ENCODE measurements around the gene SYNE1.
A peak's percentile ranks its signal among the peaks of the same experiment; 100 is the strongest.

The SYNE1 gene

GRCh38 chr6:152118678-152119077, 518.5 kb downstream of the SYNE1 start:
- DNase-seq: no peak

GRCh38 chr6:152118224-152118623, 518.9 kb downstream of the SYNE1 start:
- no peak for DNase-seq

- no peak for DNase-seq
Observed at GRCh38 chr6:152117156-152118133, 519.7 kb downstream of the SYNE1 start.

GRCh38 chr6:152112491-152113261, 524.5 kb downstream of the SYNE1 start:
- DNase-seq: peak; percentile 41

GRCh38 chr6:152110886-152111820, 526.0 kb downstream of the SYNE1 start:
- no peak for DNase-seq

- DNase-seq: no peak
Observed at GRCh38 chr6:152107973-152108372, 529.2 kb downstream of the SYNE1 start.

GRCh38 chr6:152100183-152100618, 537.0 kb downstream of the SYNE1 start:
- DNase-seq: no peak

- DNase-seq: no peak
Observed at GRCh38 chr6:152099446-152100182, 537.5 kb downstream of the SYNE1 start.

GRCh38 chr6:152098683-152099082, 538.5 kb downstream of the SYNE1 start:
- DNase-seq: no peak

GRCh38 chr6:152096863-152097496, 540.2 kb downstream of the SYNE1 start:
- no peak for DNase-seq

GRCh38 chr6:152094992-152095592, 542.1 kb downstream of the SYNE1 start:
- DNase-seq: no peak

- no peak for DNase-seq
Observed at GRCh38 chr6:152094276-152094675, 542.9 kb downstream of the SYNE1 start.

- DNase-seq: no peak
Observed at GRCh38 chr6:152093711-152094110, 543.5 kb downstream of the SYNE1 start.

GRCh38 chr6:152091851-152092341, 545.3 kb downstream of the SYNE1 start:
- DNase-seq: no peak

GRCh38 chr6:152091201-152091600, 546.0 kb downstream of the SYNE1 start:
- no peak for DNase-seq

- no peak for DNase-seq
Observed at GRCh38 chr6:152089992-152090391, 547.2 kb downstream of the SYNE1 start.

GRCh38 chr6:152087701-152088100, 549.5 kb downstream of the SYNE1 start:
- DNase-seq: no peak

- no peak for DNase-seq
Observed at GRCh38 chr6:152087096-152087495, 550.1 kb downstream of the SYNE1 start.

GRCh38 chr6:152086223-152086873, 550.8 kb downstream of the SYNE1 start:
- DNase-seq: no peak

GRCh38 chr6:152085451-152085921, 551.7 kb downstream of the SYNE1 start:
- no peak for DNase-seq

Data from NCI-H2029 (cell line).